ENCODE measurements around the gene CFAP141.

DNA sequence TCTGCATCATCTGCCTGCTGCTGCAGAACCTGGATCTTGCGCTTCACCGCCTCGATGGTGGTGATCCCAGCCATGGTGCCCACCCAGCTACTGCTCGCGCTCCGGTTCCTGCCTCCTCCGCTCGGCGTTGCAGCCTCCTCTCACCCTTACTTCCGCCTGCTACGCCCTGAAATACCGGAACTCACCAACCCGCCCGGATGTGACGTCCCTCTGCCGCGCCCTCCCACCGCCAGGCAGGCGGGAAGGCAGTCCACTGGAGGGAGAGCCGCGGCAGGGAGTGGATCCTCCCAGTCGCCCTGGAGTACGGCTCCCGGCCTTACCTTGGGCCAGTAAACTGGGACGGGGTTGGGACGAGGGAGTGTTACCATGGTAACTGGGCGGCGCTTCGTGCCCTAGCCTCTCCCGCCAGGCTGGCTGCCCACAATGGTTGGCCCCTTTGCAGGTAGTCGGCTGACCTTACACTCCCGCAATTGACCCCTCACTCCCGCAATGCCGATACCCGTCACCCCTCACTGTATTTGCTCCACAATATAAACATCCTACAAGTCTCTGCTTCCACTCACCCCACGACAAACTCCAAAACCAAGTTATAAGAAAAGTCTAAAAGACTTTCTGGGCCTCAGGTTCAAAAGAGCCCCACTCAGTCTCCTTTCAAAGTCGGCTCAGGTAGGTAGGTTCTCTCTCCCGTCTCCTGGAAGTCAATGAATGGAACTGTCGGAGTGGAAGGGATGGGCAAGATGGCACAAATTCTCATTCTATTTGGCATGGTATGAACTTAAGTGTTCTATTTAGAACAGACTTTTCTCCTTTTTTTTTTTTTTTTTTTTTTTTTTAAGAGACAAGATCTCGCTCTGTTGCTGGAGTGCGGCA lies 22.9 kb downstream of the CFAP141 start:
- TF ChIP-seq, protein P1, sequence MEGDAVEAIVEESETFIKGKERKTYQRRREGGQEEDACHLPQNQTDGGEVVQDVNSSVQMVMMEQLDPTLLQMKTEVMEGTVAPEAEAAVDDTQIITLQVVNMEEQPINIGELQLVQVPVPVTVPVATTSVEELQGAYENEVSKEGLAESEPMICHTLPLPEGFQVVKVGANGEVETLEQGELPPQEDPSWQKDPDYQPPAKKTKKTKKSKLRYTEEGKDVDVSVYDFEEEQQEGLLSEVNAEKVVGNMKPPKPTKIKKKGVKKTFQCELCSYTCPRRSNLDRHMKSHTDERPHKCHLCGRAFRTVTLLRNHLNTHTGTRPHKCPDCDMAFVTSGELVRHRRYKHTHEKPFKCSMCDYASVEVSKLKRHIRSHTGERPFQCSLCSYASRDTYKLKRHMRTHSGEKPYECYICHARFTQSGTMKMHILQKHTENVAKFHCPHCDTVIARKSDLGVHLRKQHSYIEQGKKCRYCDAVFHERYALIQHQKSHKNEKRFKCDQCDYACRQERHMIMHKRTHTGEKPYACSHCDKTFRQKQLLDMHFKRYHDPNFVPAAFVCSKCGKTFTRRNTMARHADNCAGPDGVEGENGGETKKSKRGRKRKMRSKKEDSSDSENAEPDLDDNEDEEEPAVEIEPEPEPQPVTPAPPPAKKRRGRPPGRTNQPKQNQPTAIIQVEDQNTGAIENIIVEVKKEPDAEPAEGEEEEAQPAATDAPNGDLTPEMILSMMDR (IDR thresholded peaks at IDR 0.05) = peak in 2 of 3 experiments; percentile 10 to 49
- TF ChIP-seq POLR2A (IDR thresholded peaks at IDR 0.05) = peak; percentile 99

All from testis (tissue), 2 donors.